HK-2 (cell line): ENCODE results near the gene SLC10A3.
A peak's percentile ranks its signal among the peaks of the same experiment; 100 is the strongest.

ENCODE experiments used
- DNase-seq: peaks from one replicate; pipeline ENCODE4 v3.0.0-alpha.2; 2018; ENCODE audit not compliant: unreplicated experiment

Gene SLC10A3

GRCh38 chrX:154484255-154485149 is 5.9 kb downstream of the SLC10A3 start:
- DNase-seq: peak; percentile 36

GRCh38 chrX:154483325-154483724 is 7.1 kb downstream of the SLC10A3 start:
- DNase-seq: no peak

GRCh38 chrX:154482786-154483185 is 7.6 kb downstream of the SLC10A3 start:
- DNase-seq: no peak

GRCh38 chrX:154481911-154482601 is 8.4 kb downstream of the SLC10A3 start:
- no peak for DNase-seq

GRCh38 chrX:154481195-154481594 is 9.2 kb downstream of the SLC10A3 start:
- no peak for DNase-seq

- DNase-seq: peak; percentile 97
These were observed 11.5 kb downstream of the SLC10A3 start, which contains the start of gene LAGE3 for GRCh38 chrX:154478728-154479622. LAGE3 (minus strand) TSS chrX:154479281; CDS start chrX:154478915, 366 bp downstream.

GRCh38 chrX:154477891-154478477 is 12.4 kb downstream of the SLC10A3 start:
- no peak for DNase-seq

GRCh38 chrX:154476821-154477220 is 13.6 kb downstream of the SLC10A3 start:
- peak; percentile 37 for DNase-seq

GRCh38 chrX:154473683-154474082 is 16.7 kb downstream of the SLC10A3 start:
- no peak for DNase-seq

GRCh38 chrX:154472685-154473632 is 17.5 kb downstream of the SLC10A3 start:
- no peak for DNase-seq

- no peak for DNase-seq
These were observed 18.4 kb downstream of the SLC10A3 start for GRCh38 chrX:154471839-154472684.

- no peak for DNase-seq
These were observed 19.4 kb downstream of the SLC10A3 start for GRCh38 chrX:154470914-154471568.

GRCh38 chrX:154470434-154470833 is 20.0 kb downstream of the SLC10A3 start:
- DNase-seq: no peak

GRCh38 chrX:154469880-154470279 is 20.5 kb downstream of the SLC10A3 start:
- no peak for DNase-seq

- DNase-seq: no peak
These were observed 21.3 kb downstream of the SLC10A3 start for GRCh38 chrX:154469114-154469513.

GRCh38 chrX:154468217-154468616 is 22.2 kb downstream of the SLC10A3 start:
- DNase-seq: no peak

- no peak for DNase-seq
These were observed 22.9 kb downstream of the SLC10A3 start for GRCh38 chrX:154467556-154467955.

GRCh38 chrX:154466907-154467306 is 23.5 kb downstream of the SLC10A3 start:
- no peak for DNase-seq

GRCh38 chrX:154466036-154466435 is 24.4 kb downstream of the SLC10A3 start:
- DNase-seq: no peak
